HEK293T (cell line): ENCODE data around the gene FRMPD3.

ENCODE experiments used
- CTCF ChIA-PET: fragments of 350-600 bp; formaldehyde crosslinking; extraction: SDS; loops from one replicate; lab custom pipeline; 2021; ENCODE audit warnings: antibody characterized with exemption, inconsistent platforms; lab: Yijun Ruan, JAX
- POLR2A ChIA-PET: fragments of 350-600 bp; formaldehyde crosslinking; extraction: SDS; loops from one replicate; lab custom pipeline; 2020; ENCODE audit warnings: antibody characterized with exemption, inconsistent platforms; lab: Yijun Ruan, JAX
- DNase-seq: peaks from one replicate; pipeline ENCODE4 v3.0.0; 2012; ENCODE audit warnings: mixed read lengths; ENCODE audit errors: extremely low spot score
- ARNT ChIP-seq: fragments of 450-650 bp; IDR thresholded peaks from 2 replicates; pipeline ENCODE4 v1.6.1; 2017; ENCODE audit warnings: mild to moderate bottlenecking
- BHLHE40 ChIP-seq: fragments of 450-650 bp; IDR thresholded peaks from 2 replicates; pipeline ENCODE4 v1.6.1; 2016; ENCODE audit warnings: mild to moderate bottlenecking, moderate library complexity, borderline replicate concordance
- CTBP1 ChIP-seq: fragments of 450-650 bp; IDR thresholded peaks from 2 replicates; pipeline ENCODE4 v1.6.1; 2016; ENCODE audit warnings: borderline replicate concordance
- ELF4 ChIP-seq: fragments of 450-650 bp; IDR thresholded peaks from 2 replicates; pipeline ENCODE4 v1.6.1; 2017; ENCODE audit warnings: antibody characterized with exemption
- FOXA1 ChIP-seq: fragments of 450-650 bp; IDR thresholded peaks from 2 replicates; pipeline ENCODE4 v1.6.1; 2016; ENCODE audit warnings: mild to moderate bottlenecking
- FOXK2 ChIP-seq: fragments of 450-650 bp; IDR thresholded peaks from 2 replicates; pipeline ENCODE4 v1.6.1; 2016; ENCODE audit warnings: mild to moderate bottlenecking
- FOXM1 ChIP-seq: fragments of 450-650 bp; IDR thresholded peaks from 2 replicates; pipeline ENCODE4 v1.6.1; 2017; ENCODE audit warnings: mild to moderate bottlenecking, borderline replicate concordance
- HDGF ChIP-seq: fragments of 450-650 bp; IDR thresholded peaks from 2 replicates; pipeline ENCODE4 v1.6.1; 2017; ENCODE audit warnings: antibody characterized with exemption, borderline replicate concordance
- L3MBTL2 ChIP-seq: fragments of 450-650 bp; conservative IDR thresholded peaks from 2 replicates; pipeline ENCODE4 v1.6.1; 2016; ENCODE audit warnings: mild to moderate bottlenecking
- LEF1 ChIP-seq: fragments of 450-650 bp; IDR thresholded peaks from 2 replicates; pipeline ENCODE4 v1.6.1; 2017; ENCODE audit warnings: mild to moderate bottlenecking, borderline replicate concordance
- NFRKB ChIP-seq: fragments of 450-650 bp; IDR thresholded peaks from 2 replicates; pipeline ENCODE4 v1.6.1; 2016; ENCODE audit warnings: mild to moderate bottlenecking, moderate library complexity
- SP1 ChIP-seq: fragments of 450-650 bp; IDR thresholded peaks from 2 replicates; pipeline ENCODE4 v1.6.1; 2017
- SUZ12 ChIP-seq: fragments of 450-650 bp; IDR thresholded peaks from 2 replicates; pipeline ENCODE4 v1.6.1; 2016; ENCODE audit warnings: mild to moderate bottlenecking
- TARDBP ChIP-seq: fragments of 450-650 bp; IDR thresholded peaks from 2 replicates; pipeline ENCODE4 v1.6.1; 2016
- ZNF384 ChIP-seq: fragments of 450-650 bp; IDR thresholded peaks from 2 replicates; pipeline ENCODE4 v1.6.1; 2016
- TF ChIP-seq, protein P1 (sequence below): fragments of 450-650 bp; IDR thresholded peaks from 2 replicates; pipeline ENCODE4 v1.6.1; 2016

The FRMPD3 gene

DNA sequence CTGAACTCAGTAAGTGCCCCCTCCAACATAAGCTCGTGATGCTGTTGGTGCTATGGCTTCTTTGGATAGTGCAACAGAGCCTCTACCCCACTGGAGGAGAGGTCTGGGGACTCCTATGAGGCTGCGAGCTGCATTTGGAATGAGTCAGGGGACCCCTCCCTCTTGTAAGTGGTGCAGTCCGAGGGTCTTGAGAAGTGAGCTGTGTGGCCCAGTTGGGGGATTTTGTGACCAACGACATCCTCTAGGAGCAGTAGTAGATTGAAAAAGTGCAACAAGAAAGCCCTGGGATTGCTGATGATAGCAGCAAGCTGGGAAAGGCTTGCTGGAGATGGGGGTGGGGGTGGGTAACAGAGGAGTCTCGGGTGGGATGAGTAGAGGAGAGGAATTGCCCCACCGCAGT lies 3.1 kb downstream of the FRMPD3 start:
- CTCF ChIA-PET = interaction anchor here (0.7 kb wide), 1 partner anchor 24 kb away, joined by 4 read pairs; no protein-coding TSS in a partner anchor
- TF ChIP-seq FOXK2 (no peak), ARNT (no peak), NFRKB (no peak), TARDBP (no peak), LEF1 (no peak), SUZ12 (no peak), HDGF (no peak), CTBP1 (no peak), FOXM1 (no peak)
- TF ChIP-seq, protein P1, sequence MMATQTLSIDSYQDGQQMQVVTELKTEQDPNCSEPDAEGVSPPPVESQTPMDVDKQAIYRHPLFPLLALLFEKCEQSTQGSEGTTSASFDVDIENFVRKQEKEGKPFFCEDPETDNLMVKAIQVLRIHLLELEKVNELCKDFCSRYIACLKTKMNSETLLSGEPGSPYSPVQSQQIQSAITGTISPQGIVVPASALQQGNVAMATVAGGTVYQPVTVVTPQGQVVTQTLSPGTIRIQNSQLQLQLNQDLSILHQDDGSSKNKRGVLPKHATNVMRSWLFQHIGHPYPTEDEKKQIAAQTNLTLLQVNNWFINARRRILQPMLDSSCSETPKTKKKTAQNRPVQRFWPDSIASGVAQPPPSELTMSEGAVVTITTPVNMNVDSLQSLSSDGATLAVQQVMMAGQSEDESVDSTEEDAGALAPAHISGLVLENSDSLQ = no peak
- POLR2A ChIA-PET = no interaction called here
- no peak for DNase-seq

DNA sequence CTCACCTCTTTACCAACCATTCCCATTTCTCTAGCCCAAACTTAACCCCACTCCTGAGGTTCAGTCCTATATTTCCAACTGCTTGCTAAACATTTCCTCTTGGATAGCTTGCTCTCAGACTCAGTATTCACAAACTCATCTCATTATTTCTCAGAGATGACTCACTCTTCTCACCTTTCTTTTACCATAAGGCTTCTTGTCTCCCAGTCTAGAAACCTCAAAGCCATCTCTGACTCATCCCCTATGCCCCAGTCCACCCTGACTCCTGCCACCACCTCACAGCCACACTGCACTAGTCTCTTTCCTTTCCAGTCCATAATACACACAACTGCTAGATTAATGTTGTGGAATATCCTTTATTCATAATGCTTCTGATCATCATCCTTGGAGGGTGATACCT lies 4.8 kb downstream of the FRMPD3 start:
- DNase-seq = no peak
- no peak for TF ChIP-seq ELF4
- CTCF ChIA-PET = interaction anchor here (0.6 kb wide), 1 partner anchor 47 kb away, joined by 3 read pairs; no protein-coding TSS in a partner anchor
- POLR2A ChIA-PET = interaction anchor here (0.7 kb wide), 1 partner anchor 174 kb away, joined by 3 read pairs; the partner anchor contains the start of gene PRPS1

DNA sequence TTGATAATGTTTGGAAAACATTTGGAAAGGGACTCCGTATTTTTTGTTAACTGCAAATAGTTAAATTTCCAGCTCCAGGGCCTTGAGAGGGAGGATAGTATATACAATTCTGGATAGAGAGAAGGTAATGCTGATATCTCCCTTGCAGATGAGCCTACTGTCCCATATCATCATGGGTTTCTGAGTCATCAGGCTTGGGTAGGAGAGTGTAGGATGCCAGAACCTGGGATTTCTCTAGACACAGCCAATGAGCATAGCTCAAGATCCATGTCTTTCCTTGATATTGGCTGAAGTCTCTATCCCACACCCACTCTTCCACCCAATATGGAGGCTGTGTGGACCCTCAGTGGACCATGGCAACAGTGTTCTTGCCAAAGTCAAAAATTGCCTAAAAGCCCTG lies 7.8 kb downstream of the FRMPD3 start:
- TF ChIP-seq BHLHE40 (no peak), SUZ12 (no peak), SP1 (no peak), TARDBP (no peak), L3MBTL2 (no peak), ZNF384 (no peak), ARNT (no peak), FOXM1 (no peak), NFRKB (no peak), HDGF (no peak), LEF1 (no peak), FOXA1 (no peak), FOXK2 (no peak), CTBP1 (no peak), ELF4 (no peak)
- TF ChIP-seq, protein P1 = no peak
- DNase-seq = no peak
- ChIA-PET CTCF (interaction anchor here (0.8 kb wide), 1 partner anchor 14 kb away, joined by 3 read pairs; no protein-coding TSS in a partner anchor), POLR2A (no interaction called here)

DNA sequence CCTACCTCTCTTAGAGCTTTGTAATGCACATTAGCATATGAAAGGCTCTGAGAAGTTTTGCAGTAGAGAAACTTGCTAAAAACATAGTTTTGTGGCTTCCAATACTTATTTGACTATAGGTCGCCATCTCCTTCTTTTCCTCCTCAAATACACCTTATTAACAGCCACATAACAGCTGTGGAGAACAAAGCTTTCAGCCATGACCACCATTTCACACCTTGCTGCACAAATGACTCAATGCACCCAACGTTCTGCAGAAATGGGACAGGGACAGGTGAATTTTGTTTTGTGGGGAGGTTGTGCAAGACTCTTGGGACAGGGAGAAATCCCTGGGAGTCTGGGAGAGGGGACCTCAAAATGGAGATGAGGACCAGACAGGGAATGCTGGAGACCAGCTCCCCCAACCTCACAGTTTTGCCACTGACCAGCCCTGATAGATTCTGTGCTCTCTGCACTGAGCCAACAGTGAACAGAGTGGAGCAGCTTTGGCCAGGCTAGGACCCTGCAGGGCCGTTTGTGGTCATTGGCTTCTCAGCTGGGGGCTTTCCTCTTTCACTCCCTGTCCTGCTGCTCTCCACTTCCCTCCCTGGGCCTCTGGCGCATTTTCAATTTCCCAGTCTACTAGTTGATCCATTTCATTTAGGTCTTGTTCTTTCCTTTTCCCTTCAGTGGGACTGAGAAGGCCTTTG lies 16.6 kb downstream of the FRMPD3 start:
- DNase-seq = no peak
- TF ChIP-seq FOXK2 = no peak
- no peak for TF ChIP-seq LEF1
- TF ChIP-seq FOXA1 = no peak
- TF ChIP-seq FOXM1 = no peak
- TF ChIP-seq ARNT = no peak
- no peak for TF ChIP-seq TARDBP
- TF ChIP-seq ZNF384 = no peak
- TF ChIP-seq BHLHE40 = no peak
- TF ChIP-seq, protein P1 = no peak
- TF ChIP-seq HDGF = no peak
- TF ChIP-seq SUZ12 = no peak
- no peak for TF ChIP-seq ELF4
- TF ChIP-seq L3MBTL2 = no peak
- TF ChIP-seq NFRKB = no peak
- no peak for TF ChIP-seq CTBP1
- TF ChIP-seq SP1 = no peak
- ChIA-PET CTCF (interaction anchor here (0.7 kb wide), 1 partner anchor 248 kb away, joined by 5 read pairs; no protein-coding TSS in a partner anchor), POLR2A (no interaction called here)

DNA sequence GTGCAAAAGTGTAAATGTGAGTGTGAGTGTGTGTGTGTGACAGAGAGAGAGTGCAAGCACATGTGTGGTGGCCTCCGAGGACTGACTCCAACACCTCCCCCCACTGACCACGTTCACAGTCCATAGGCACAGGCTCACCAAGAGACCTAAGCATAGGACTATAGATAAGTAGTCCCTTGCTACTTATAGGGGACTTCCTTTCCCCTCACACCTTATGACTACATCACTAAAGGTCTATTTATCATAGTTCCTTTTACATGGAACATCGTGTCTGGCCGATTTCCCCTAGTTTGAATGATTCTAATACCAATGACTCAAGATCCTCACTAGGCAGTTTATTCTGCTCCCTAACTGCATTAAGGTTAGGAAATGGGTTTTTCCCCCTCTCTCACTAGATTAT lies 17.8 kb downstream of the FRMPD3 start:
- CTCF ChIA-PET = no interaction called here
- TF ChIP-seq ELF4 (no peak), SP1 (no peak), TARDBP (no peak), SUZ12 (no peak), LEF1 (no peak), NFRKB (no peak), FOXA1 (no peak), L3MBTL2 (no peak), FOXK2 (no peak), FOXM1 (no peak)
- TF ChIP-seq, protein P1 = no peak
- POLR2A ChIA-PET = no interaction called here
- DNase-seq = no peak
